Measurements from ENCODE around the gene PTPN20. TPM values are rescaled to one million over a fixed set of nuclear protein-coding genes. Genes with fewer than 3 reads are reported as not detected.
"Not testable (repeated sequence)": the region's sequence is repeated elsewhere in the genome, so short reads cannot be mapped to it uniquely, and the experiment has no call there.

PTPN20 gene
- total RNA-seq, 2 donors from 2014 or later: 2.1 to 6.6 TPM

GRCh38 chr10:46980223-46980622, 69.0 kb downstream of the PTPN20 start:
- not testable (repeated sequence) for ATAC-seq (ENCODE audit: insufficient number of reproducible peaks, low FRiP score, low read depth); H3K36me3 ChIP-seq; H3K4me3 ChIP-seq; H3K9me3 ChIP-seq; H3K27ac ChIP-seq; DNase-seq (ENCODE audit: low spot score); H3K27me3 ChIP-seq (replicated peaks; ENCODE audit: insufficient read depth); H3K4me1 ChIP-seq (ENCODE audit: control insufficient read depth in 1 of 2, low read depth in 2 of 2)

GRCh38 chr10:46987233-46987924, 76.2 kb downstream of the PTPN20 start:
- peak; percentile 78 for ATAC-seq (ENCODE audit: insufficient number of reproducible peaks, low FRiP score, low read depth)
- not testable (repeated sequence) for H3K9me3 ChIP-seq; DNase-seq (ENCODE audit: low spot score); H3K4me1 ChIP-seq (ENCODE audit: control insufficient read depth in 1 of 2, low read depth in 2 of 2); H3K4me3 ChIP-seq; H3K27ac ChIP-seq; H3K36me3 ChIP-seq; H3K27me3 ChIP-seq (replicated peaks; ENCODE audit: insufficient read depth)

- Histone ChIP-seq H3K36me3 (no peaks in the 10 kb centered on the region), H3K9me3 (no peaks in the 10 kb centered on the region), H3K27ac (no peak overlapping the region), H3K4me1 (ENCODE audit: control insufficient read depth in 1 of 2, low read depth in 2 of 2) (peaks cover 0 to 18% of the 10 kb centered on the region in 2 donors), H3K4me3 (no peak overlapping the region), H3K27me3 (replicated peaks; ENCODE audit: insufficient read depth) (no peaks in the 10 kb centered on the region)
- DNase-seq (ENCODE audit: low spot score) (no peak), ATAC-seq (ENCODE audit: insufficient number of reproducible peaks, low FRiP score, low read depth) (no peak)
- TF ChIP-seq CTCF (IDR thresholded peaks at IDR 0.05): no peak
Measured at GRCh38 chr10:46992803-46993561, 81.8 kb downstream of the PTPN20 start.

GRCh38 chr10:46995234-46995633, 84.0 kb downstream of the PTPN20 start:
- no peak for TF ChIP-seq CTCF (IDR thresholded peaks at IDR 0.05)
- Histone ChIP-seq H3K27ac (no peak overlapping the region), H3K36me3 (no peaks in the 10 kb centered on the region), H3K27me3 (replicated peaks; ENCODE audit: insufficient read depth) (no peaks in the 10 kb centered on the region), H3K4me1 (ENCODE audit: control insufficient read depth in 1 of 2, low read depth in 2 of 2) (peaks cover 5 to 29% of the 10 kb centered on the region in 2 donors), H3K4me3 (no peak overlapping the region), H3K9me3 (no peaks in the 10 kb centered on the region)
- ATAC-seq (ENCODE audit: insufficient number of reproducible peaks, low FRiP score, low read depth) (no peak), DNase-seq (ENCODE audit: low spot score) (no peak)

GRCh38 chr10:46998192-46998591, 87.0 kb downstream of the PTPN20 start:
- Histone ChIP-seq H3K27ac (no peak overlapping the region), H3K9me3 (no peaks in the 10 kb centered on the region), H3K27me3 (replicated peaks; ENCODE audit: insufficient read depth) (no peaks in the 10 kb centered on the region), H3K36me3 (no peaks in the 10 kb centered on the region), H3K4me1 (ENCODE audit: control insufficient read depth in 1 of 2, low read depth in 2 of 2) (peaks cover 5 to 25% of the 10 kb centered on the region in 2 donors), H3K4me3 (no peak overlapping the region)
- no peak for TF ChIP-seq CTCF (IDR thresholded peaks at IDR 0.05)
- DNase-seq (ENCODE audit: low spot score): no peak
- ATAC-seq (ENCODE audit: insufficient number of reproducible peaks, low FRiP score, low read depth): no peak

GRCh38 chr10:46998595-46998994, 87.4 kb downstream of the PTPN20 start:
- Histone ChIP-seq H3K4me3 (no peak overlapping the region), H3K36me3 (no peaks in the 10 kb centered on the region), H3K9me3 (no peaks in the 10 kb centered on the region), H3K27ac (no peak overlapping the region), H3K27me3 (replicated peaks; ENCODE audit: insufficient read depth) (no peaks in the 10 kb centered on the region), H3K4me1 (ENCODE audit: control insufficient read depth in 1 of 2, low read depth in 2 of 2) (peaks cover 5 to 22% of the 10 kb centered on the region in 2 donors)
- DNase-seq (ENCODE audit: low spot score): no peak
- no peak for ATAC-seq (ENCODE audit: insufficient number of reproducible peaks, low FRiP score, low read depth)
- TF ChIP-seq CTCF (IDR thresholded peaks at IDR 0.05): no peak
